Activated CD4-positive, alpha-beta T cell treated with anti-CD3 and anti-CD28 coated beads, Interleukin-2, amount 10 ng/mL, durations not matched to agents 24 days and 14 days (primary cell): ENCODE data around the gene GLIS2. TPM values are rescaled to one million over a fixed set of nuclear protein-coding genes. Genes with fewer than 3 reads are reported as not detected.

Source experiments
- DNase-seq: peaks from one replicate; pipeline ENCODE4 v3.0.0; 2022
- H3K27ac Mint-ChIP-seq: one replicate; pipeline ENCODE4 v1.8.0; 2022; ENCODE audit warnings: mild to moderate bottlenecking, mixed read lengths
- H3K27me3 Mint-ChIP-seq: one replicate; pipeline ENCODE4 v1.8.0; 2022; ENCODE audit warnings: mixed read lengths
- H3K36me3 Mint-ChIP-seq: one replicate; pipeline ENCODE4 v1.8.0; 2022; ENCODE audit warnings: low read depth, mild to moderate bottlenecking, mixed read lengths
- H3K4me1 Mint-ChIP-seq: one replicate; pipeline ENCODE4 v1.8.0; 2021; ENCODE audit warnings: mixed read lengths
- H3K4me3 Mint-ChIP-seq: one replicate; pipeline ENCODE4 v1.8.0; 2022; ENCODE audit warnings: mild to moderate bottlenecking, moderate library complexity, mixed read lengths
- H3K9me3 Mint-ChIP-seq: one replicate; pipeline ENCODE4 v1.8.0; 2021; ENCODE audit warnings: mixed read lengths
- intact Hi-C: fragments of 100-400 bp; cut with micrococcal nuclease; formaldehyde crosslinking; loops from one replicate; pipeline ENCODE4 v1.15.1; 2023
- total RNA-seq: library from RNA; stranded (reverse); gene quantifications from 2 replicates; pipeline ENCODE4 v1.2.3, GENCODE V29; 2022

Gene GLIS2
- total RNA-seq, 1 donor from 2014 or later, result 1.4 TPM

- DNase-seq, result no peak
- intact Hi-C loops, result loop anchor here (5.0 kb wide), 1 partner anchor 44 kb away; the partner anchor contains the start of gene CORO7
- no peaks in the 10 kb centered on the region for H3K27me3 Mint-ChIP-seq
- no peak overlapping the region for H3K4me3 Mint-ChIP-seq
- H3K36me3 Mint-ChIP-seq, result peaks cover 2% of the 10 kb centered on the region
- no peaks in the 10 kb centered on the region for H3K4me1 Mint-ChIP-seq
- H3K9me3 Mint-ChIP-seq, result no peaks in the 10 kb centered on the region
- no peak overlapping the region for H3K27ac Mint-ChIP-seq
Measured at GRCh38 chr16:4373356-4373908, 57.6 kb downstream of the GLIS2 start.

DNA sequence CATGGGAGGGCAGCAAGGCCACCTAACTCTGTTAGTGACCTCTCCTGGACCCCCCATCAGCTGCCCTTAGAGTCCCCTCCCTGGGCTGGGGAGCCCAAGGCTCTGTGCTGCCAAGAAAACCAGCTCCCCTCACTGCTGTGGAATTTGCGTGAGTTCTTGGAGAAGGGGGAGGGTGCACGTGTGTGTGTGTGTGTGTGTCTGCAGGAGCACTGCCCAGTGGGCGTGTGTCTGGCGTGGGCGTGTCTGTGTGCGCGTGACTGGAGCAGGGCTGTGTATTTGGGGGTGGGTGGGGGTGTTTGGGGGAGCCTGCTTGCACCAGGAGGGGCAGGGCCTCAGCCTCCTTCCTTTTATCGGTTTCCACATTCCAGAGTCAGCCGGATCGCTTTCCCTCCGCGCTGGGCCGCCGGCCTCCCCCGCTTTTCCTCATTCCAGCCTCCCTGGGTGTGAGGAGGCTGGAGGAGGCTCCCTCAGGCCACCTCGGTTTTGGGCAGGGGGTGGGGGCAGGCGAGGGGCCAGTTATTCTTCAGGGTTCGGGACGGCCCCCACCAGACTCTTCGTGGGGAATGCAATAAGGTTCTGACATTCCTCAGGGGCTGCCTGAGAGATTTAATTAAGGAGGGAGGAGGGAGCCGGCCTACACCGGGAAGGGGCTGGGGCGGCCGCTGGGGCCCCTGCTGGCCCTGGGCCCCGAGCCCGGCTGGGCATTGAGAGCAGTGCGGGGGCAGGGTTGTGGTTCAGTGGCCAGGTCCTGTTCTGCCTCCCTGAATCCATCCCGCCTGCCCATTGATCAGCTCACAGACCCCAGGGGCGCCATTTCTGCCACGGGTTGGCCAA lies 58.3 kb downstream of the GLIS2 start:
- intact Hi-C loops, result loop anchor here (5.0 kb wide), 1 partner anchor 43 kb away; the partner anchor contains the start of gene CORO7
- no peak overlapping the region for H3K27ac Mint-ChIP-seq
- DNase-seq, result no peak
- no peaks in the 10 kb centered on the region for H3K9me3 Mint-ChIP-seq
- no peaks in the 10 kb centered on the region for H3K27me3 Mint-ChIP-seq
- no peaks in the 10 kb centered on the region for H3K4me1 Mint-ChIP-seq
- H3K4me3 Mint-ChIP-seq, result no peak overlapping the region
- H3K36me3 Mint-ChIP-seq, result peaks cover 2% of the 10 kb centered on the region

- H3K4me3 Mint-ChIP-seq, result no peak overlapping the region
- intact Hi-C loops, result no loop called here
- no peaks in the 10 kb centered on the region for H3K4me1 Mint-ChIP-seq
- H3K36me3 Mint-ChIP-seq, result peaks cover 5% of the 10 kb centered on the region
- H3K27ac Mint-ChIP-seq, result no peak overlapping the region
- H3K27me3 Mint-ChIP-seq, result no peaks in the 10 kb centered on the region
- no peak for DNase-seq
- H3K9me3 Mint-ChIP-seq, result no peaks in the 10 kb centered on the region
Measured at GRCh38 chr16:4375717-4376116, 59.9 kb downstream of the GLIS2 start.

GRCh38 chr16:4376126-4376892 lies 60.4 kb downstream of the GLIS2 start:
- no peak for DNase-seq
- H3K9me3 Mint-ChIP-seq, result no peaks in the 10 kb centered on the region
- no peaks in the 10 kb centered on the region for H3K4me1 Mint-ChIP-seq
- intact Hi-C loops, result no loop called here
- peaks cover 5% of the 10 kb centered on the region for H3K36me3 Mint-ChIP-seq
- no peak overlapping the region for H3K27ac Mint-ChIP-seq
- no peaks in the 10 kb centered on the region for H3K27me3 Mint-ChIP-seq
- no peak overlapping the region for H3K4me3 Mint-ChIP-seq

DNA sequence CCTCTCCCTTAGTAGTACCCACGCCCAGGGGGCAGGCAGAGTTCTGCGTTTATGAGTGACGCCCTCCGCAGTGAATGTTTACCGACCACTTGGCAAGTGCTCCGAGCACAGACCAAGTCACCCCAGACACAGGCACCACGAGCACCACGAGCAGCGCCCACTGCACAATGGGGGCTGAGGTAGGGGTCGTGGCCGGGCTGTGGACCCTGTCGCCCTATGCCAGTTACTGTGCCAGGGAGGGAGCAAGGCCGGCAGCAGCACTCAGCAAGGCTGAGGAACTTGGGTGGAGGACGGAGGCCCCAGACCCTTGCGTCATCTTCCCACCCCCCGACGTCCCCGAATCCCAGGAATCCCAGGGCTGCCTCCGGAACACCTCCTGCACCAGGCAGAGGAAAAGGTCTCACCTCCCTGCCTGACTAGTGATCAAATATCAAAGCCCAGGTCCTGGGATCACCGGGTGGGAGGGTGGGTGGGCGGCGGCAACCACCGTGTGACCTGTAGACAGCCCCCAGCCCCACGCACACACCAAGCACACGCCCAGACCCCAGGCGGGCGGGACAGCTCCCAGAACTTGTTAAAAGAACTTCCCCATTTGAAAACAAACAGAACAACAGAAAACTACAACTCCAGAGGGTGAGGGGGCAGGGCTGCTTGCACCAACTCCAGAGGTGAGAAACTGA lies 61.2 kb downstream of the GLIS2 start:
- Mint-ChIP-seq H3K9me3 (no peaks in the 10 kb centered on the region), H3K4me1 (no peaks in the 10 kb centered on the region), H3K36me3 (peaks cover 5% of the 10 kb centered on the region), H3K27ac (no peak overlapping the region), H3K4me3 (no peak overlapping the region), H3K27me3 (no peaks in the 10 kb centered on the region)
- no peak for DNase-seq
- intact Hi-C loops, result no loop called here

- H3K27ac Mint-ChIP-seq, result no peak overlapping the region
- no peaks in the 10 kb centered on the region for H3K27me3 Mint-ChIP-seq
- H3K4me1 Mint-ChIP-seq, result no peaks in the 10 kb centered on the region
- no peaks in the 10 kb centered on the region for H3K9me3 Mint-ChIP-seq
- peaks cover 5% of the 10 kb centered on the region for H3K36me3 Mint-ChIP-seq
- no peak for DNase-seq
- intact Hi-C loops, result no loop called here
- no peak overlapping the region for H3K4me3 Mint-ChIP-seq
Measured at GRCh38 chr16:4377573-4378154, 61.8 kb downstream of the GLIS2 start.

- intact Hi-C loops, result no loop called here
Measured at GRCh38 chr16:4378161-4378666, 62.3 kb downstream of the GLIS2 start.

DNA sequence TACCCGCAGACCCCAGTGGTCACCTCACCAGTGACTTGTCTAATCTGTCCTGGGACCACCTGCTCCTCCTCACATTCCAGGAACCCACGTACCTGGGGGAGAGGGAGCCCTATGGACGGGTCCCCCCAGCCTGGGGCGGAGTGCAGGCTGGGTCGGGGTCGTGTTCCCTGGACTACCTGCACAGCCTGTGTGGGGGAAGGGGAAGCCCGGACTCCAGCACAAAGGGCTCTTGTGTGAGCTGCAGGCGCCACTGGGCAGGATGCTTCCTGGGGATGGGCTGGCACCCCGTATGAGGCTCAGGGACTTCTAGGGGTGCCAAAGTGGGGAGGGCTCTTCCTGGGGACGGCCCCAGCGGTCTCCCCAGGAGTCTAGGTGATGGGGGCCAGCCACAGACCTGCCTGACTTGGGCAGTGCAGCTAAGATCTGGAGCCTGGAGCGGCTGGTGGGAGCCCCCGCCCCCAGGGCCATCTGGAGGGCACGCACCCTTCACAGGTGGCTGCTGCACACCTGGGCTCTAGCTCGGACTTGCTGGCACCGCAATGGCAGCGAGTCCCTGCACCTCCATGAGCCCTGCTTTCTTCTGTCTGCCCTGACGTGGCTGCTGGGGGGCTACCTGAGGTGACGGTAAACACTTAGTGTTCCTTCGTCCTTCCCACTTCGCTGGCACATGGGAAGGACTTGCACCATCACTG lies 63.3 kb downstream of the GLIS2 start:
- intact Hi-C loops, result no loop called here
- H3K9me3 Mint-ChIP-seq, result no peaks in the 10 kb centered on the region
- H3K36me3 Mint-ChIP-seq, result peaks cover 5% of the 10 kb centered on the region
- no peaks in the 10 kb centered on the region for H3K4me1 Mint-ChIP-seq
- H3K27me3 Mint-ChIP-seq, result no peaks in the 10 kb centered on the region
- no peak overlapping the region for H3K27ac Mint-ChIP-seq
- H3K4me3 Mint-ChIP-seq, result no peak overlapping the region
- DNase-seq, result no peak

More at GRCh38 chr16:4378161-4378666, 62.3 kb downstream of the GLIS2 start:
- Mint-ChIP-seq H3K27ac (no peak overlapping the region), H3K4me3 (no peak overlapping the region), H3K9me3 (no peaks in the 10 kb centered on the region), H3K4me1 (no peaks in the 10 kb centered on the region), H3K27me3 (no peaks in the 10 kb centered on the region), H3K36me3 (peaks cover 5% of the 10 kb centered on the region)
- no peak for DNase-seq

DNA sequence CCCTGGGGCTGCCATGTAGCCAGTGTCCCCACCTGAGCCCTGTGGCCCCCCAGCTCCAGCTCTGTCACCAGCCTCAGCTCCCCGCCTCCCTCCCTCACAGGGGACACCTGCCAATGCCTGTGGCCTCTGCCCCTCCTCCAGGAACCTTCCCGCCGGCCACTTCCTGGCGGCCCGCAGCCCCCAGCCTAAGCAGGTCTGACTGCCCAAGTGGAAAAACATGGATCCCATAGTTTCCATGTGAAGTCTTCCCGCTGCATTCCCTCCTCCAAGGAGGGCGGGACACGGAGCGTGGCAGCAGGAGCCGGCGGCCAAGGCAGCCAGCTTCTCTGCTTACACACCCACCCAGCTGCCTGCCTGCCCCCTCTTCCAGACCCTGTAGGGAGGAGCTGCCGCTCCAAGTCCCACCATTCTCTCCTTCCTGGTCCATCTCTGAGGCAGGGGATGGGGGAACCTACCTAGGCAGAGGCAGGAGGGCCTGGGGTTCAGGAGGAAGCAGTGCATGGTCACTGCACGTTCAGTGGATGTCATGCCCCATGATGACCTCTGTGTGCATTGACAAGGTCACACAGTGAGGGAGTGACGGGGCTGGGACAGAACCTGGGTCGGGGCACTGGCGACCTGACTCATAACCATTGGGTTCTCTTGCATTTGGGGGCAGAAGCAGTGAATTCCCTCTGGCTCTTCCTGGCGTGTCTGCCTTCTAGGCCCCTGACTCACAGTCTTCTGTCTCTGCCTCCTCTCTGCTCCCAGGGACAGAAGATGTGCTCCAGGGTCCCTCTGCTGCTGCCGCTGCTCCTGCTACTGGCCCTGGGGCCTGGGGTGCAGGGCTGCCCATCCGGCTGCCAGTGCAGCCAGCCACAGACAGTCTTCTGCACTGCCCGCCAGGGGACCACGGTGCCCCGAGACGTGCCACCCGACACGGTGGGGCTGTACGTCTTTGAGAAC lies 64.5 kb downstream of the GLIS2 start:
- H3K4me3 Mint-ChIP-seq, result no peak overlapping the region
- H3K27ac Mint-ChIP-seq, result no peak overlapping the region
- no peaks in the 10 kb centered on the region for H3K4me1 Mint-ChIP-seq

GRCh38 chr16:4381072-4381934 lies 65.4 kb downstream of the GLIS2 start:
- Mint-ChIP-seq H3K36me3 (peaks cover 10% of the 10 kb centered on the region), H3K4me3 (no peak overlapping the region), H3K27me3 (no peaks in the 10 kb centered on the region), H3K27ac (no peak overlapping the region), H3K9me3 (no peaks in the 10 kb centered on the region), H3K4me1 (no peaks in the 10 kb centered on the region)
- intact Hi-C loops, result no loop called here
- no peak for DNase-seq

More for the DNA sequence above, 64.5 kb downstream of the GLIS2 start:
- DNase-seq, result no peak
- Mint-ChIP-seq H3K9me3 (no peaks in the 10 kb centered on the region), H3K27me3 (no peaks in the 10 kb centered on the region), H3K36me3 (peaks cover 6% of the 10 kb centered on the region)
- intact Hi-C loops, result no loop called here

DNA sequence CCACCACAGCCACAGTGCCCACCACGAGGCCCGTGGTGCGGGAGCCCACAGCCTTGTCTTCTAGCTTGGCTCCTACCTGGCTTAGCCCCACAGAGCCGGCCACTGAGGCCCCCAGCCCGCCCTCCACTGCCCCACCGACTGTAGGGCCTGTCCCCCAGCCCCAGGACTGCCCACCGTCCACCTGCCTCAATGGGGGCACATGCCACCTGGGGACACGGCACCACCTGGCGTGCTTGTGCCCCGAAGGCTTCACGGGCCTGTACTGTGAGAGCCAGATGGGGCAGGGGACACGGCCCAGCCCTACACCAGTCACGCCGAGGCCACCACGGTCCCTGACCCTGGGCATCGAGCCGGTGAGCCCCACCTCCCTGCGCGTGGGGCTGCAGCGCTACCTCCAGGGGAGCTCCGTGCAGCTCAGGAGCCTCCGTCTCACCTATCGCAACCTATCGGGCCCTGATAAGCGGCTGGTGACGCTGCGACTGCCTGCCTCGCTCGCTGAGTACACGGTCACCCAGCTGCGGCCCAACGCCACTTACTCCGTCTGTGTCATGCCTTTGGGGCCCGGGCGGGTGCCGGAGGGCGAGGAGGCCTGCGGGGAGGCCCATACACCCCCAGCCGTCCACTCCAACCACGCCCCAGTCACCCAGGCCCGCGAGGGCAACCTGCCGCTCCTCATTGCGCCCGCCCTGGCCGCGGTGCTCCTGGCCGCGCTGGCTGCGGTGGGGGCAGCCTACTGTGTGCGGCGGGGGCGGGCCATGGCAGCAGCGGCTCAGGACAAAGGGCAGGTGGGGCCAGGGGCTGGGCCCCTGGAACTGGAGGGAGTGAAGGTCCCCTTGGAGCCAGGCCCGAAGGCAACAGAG lies 66.3 kb downstream of the GLIS2 start:
- DNase-seq, result no peak
- Mint-ChIP-seq H3K27ac (no peak overlapping the region), H3K27me3 (no peaks in the 10 kb centered on the region), H3K4me3 (no peak overlapping the region), H3K36me3 (peaks cover 12% of the 10 kb centered on the region), H3K4me1 (no peaks in the 10 kb centered on the region), H3K9me3 (no peaks in the 10 kb centered on the region)
- intact Hi-C loops, result no loop called here
